ENCODE measurements around the gene PA2G4.
"Not testable (repeated sequence)": the region's sequence is repeated elsewhere in the genome, so short reads cannot be mapped to it uniquely, and the experiment has no call there.

The PA2G4 gene

DNA sequence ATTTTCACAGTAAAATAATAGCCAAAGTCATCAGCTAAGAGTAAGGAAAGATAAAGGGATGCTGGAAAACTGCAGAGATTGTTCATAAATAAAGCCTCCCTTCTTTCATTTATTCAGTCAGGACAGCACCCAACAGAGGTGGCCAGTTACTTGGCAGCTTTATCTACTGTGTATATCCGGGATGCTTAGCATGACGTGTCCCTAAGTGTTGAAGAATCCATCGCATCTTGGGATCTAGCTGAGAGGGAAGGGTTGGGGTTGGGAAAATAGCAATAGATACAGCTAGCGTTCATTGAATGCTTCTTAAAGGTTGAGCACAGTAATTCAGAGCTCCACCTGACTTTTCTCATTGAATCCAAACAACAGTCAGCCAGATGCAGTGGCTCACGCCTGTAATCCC, 30.0 kb upstream of the PA2G4 start:
- no peaks in the 10 kb centered on the region for H3K9me3 ChIP-seq (ENCODE audit: severe bottlenecking)
- H3K27ac ChIP-seq (ENCODE audit: poor library complexity, severe bottlenecking) = no peak overlapping the region
- TF ChIP-seq, protein P1, sequence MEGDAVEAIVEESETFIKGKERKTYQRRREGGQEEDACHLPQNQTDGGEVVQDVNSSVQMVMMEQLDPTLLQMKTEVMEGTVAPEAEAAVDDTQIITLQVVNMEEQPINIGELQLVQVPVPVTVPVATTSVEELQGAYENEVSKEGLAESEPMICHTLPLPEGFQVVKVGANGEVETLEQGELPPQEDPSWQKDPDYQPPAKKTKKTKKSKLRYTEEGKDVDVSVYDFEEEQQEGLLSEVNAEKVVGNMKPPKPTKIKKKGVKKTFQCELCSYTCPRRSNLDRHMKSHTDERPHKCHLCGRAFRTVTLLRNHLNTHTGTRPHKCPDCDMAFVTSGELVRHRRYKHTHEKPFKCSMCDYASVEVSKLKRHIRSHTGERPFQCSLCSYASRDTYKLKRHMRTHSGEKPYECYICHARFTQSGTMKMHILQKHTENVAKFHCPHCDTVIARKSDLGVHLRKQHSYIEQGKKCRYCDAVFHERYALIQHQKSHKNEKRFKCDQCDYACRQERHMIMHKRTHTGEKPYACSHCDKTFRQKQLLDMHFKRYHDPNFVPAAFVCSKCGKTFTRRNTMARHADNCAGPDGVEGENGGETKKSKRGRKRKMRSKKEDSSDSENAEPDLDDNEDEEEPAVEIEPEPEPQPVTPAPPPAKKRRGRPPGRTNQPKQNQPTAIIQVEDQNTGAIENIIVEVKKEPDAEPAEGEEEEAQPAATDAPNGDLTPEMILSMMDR (IDR thresholded peaks at IDR 0.05; ENCODE audit: poor library complexity, severe bottlenecking) = no peak
- H3K4me3 ChIP-seq (ENCODE audit: severe bottlenecking) = no peak overlapping the region
- DNase-seq (ENCODE audit: low spot score) = no peak
- H3K27me3 ChIP-seq (ENCODE audit: insufficient read depth, poor library complexity, severe bottlenecking) = no peaks in the 10 kb centered on the region
- no peaks in the 10 kb centered on the region for H3K36me3 ChIP-seq (ENCODE audit: low read depth)
- ATAC-seq (ENCODE audit: low read depth) = no peak
- peaks cover 4% of the 10 kb centered on the region for H3K4me1 ChIP-seq (ENCODE audit: insufficient read depth, poor library complexity, severe bottlenecking)

GRCh38 chr12:56077966-56078365, 26.4 kb upstream of the PA2G4 start:
- not testable (repeated sequence) for H3K9me3 ChIP-seq (ENCODE audit: severe bottlenecking); H3K4me1 ChIP-seq (ENCODE audit: insufficient read depth, poor library complexity, severe bottlenecking); H3K27ac ChIP-seq (ENCODE audit: poor library complexity, severe bottlenecking); H3K36me3 ChIP-seq (ENCODE audit: low read depth); ATAC-seq (ENCODE audit: low read depth); H3K27me3 ChIP-seq (ENCODE audit: insufficient read depth, poor library complexity, severe bottlenecking); H3K4me3 ChIP-seq (ENCODE audit: severe bottlenecking); DNase-seq (ENCODE audit: low spot score)

- TF ChIP-seq, protein P1 (IDR thresholded peaks at IDR 0.05; ENCODE audit: poor library complexity, severe bottlenecking) = no peak
- no peak for ATAC-seq (ENCODE audit: low read depth)
These were observed 25.9 kb upstream of the PA2G4 start for GRCh38 chr12:56078427-56078826.

GRCh38 chr12:56078931-56079722, 25.2 kb upstream of the PA2G4 start:
- H3K27ac ChIP-seq (ENCODE audit: poor library complexity, severe bottlenecking) = peak overlapping the region; percentile 72
- peak; percentile 80 for ATAC-seq (ENCODE audit: low read depth)
- peak overlapping the region; percentile 57 for H3K4me3 ChIP-seq (ENCODE audit: severe bottlenecking)
- H3K9me3 ChIP-seq (ENCODE audit: severe bottlenecking) = no peaks in the 10 kb centered on the region
- H3K4me1 ChIP-seq (ENCODE audit: insufficient read depth, poor library complexity, severe bottlenecking) = peaks cover 4% of the 10 kb centered on the region
- H3K27me3 ChIP-seq (ENCODE audit: insufficient read depth, poor library complexity, severe bottlenecking) = no peaks in the 10 kb centered on the region
- no peaks in the 10 kb centered on the region for H3K36me3 ChIP-seq (ENCODE audit: low read depth)
- DNase-seq (ENCODE audit: low spot score) = peak; percentile 93
- TF ChIP-seq, protein P1 (IDR thresholded peaks at IDR 0.05; ENCODE audit: poor library complexity, severe bottlenecking) = peak; percentile 91

More at GRCh38 chr12:56078427-56078826, 25.9 kb upstream of the PA2G4 start:
- no peaks in the 10 kb centered on the region for H3K9me3 ChIP-seq (ENCODE audit: severe bottlenecking)
- H3K36me3 ChIP-seq (ENCODE audit: low read depth) = no peaks in the 10 kb centered on the region
- H3K4me1 ChIP-seq (ENCODE audit: insufficient read depth, poor library complexity, severe bottlenecking) = peaks cover 4% of the 10 kb centered on the region
- H3K27ac ChIP-seq (ENCODE audit: poor library complexity, severe bottlenecking) = peak overlapping the region; percentile 72
- no peaks in the 10 kb centered on the region for H3K27me3 ChIP-seq (ENCODE audit: insufficient read depth, poor library complexity, severe bottlenecking)
- DNase-seq (ENCODE audit: low spot score) = no peak
- H3K4me3 ChIP-seq (ENCODE audit: severe bottlenecking) = peak overlapping the region; percentile 57

DNA sequence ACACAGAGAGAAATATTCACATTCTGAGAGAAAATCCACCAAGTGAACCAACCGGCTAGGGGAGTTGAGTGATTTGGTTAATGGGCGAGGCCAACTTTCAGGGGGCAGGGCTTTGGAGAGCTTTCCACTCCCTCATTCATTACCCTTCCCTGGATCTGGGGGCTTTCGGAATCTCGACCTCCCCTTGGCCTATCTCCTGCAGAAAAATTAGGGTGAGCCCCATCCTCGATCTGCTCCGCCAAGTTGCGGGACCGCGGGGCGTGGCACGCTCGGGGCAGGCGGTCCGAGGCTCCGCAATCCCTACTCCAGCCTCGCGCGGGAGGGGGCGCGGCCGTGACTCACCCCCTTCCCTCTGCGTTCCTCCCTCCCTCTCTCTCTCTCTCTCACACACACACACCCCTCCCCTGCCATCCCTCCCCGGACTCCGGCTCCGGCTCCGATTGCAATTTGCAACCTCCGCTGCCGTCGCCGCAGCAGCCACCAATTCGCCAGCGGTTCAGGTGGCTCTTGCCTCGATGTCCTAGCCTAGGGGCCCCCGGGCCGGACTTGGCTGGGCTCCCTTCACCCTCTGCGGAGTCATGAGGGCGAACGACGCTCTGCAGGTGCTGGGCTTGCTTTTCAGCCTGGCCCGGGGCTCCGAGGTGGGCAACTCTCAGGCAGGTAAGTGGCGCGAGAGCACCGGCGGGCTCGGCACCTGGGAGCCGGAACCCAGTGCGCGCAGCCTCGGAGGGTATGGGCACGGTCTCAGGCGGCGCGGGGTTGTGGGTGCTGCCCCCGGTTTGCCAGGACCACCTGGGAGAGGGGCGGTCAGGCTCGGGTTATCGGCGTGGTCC, 24.4 kb upstream of the PA2G4 start, which contains the start of gene ERBB3:
Gene ERBB3 (plus strand): TSS at position 443 of the 833 bp plus-strand sequence. CDS start 136 bp downstream, at position 579.
- Histone ChIP-seq H3K36me3 (ENCODE audit: low read depth) (no peaks in the 10 kb centered on the region), H3K27me3 (ENCODE audit: insufficient read depth, poor library complexity, severe bottlenecking) (no peaks in the 10 kb centered on the region), H3K9me3 (ENCODE audit: severe bottlenecking) (no peaks in the 10 kb centered on the region), H3K4me1 (ENCODE audit: insufficient read depth, poor library complexity, severe bottlenecking) (peaks cover 4% of the 10 kb centered on the region), H3K4me3 (ENCODE audit: severe bottlenecking) (peak within 1 kb of the TSS; percentile 57), H3K27ac (ENCODE audit: poor library complexity, severe bottlenecking) (peak within 1 kb of the TSS; percentile 72)
- TF ChIP-seq, protein P1 (IDR thresholded peaks at IDR 0.05; ENCODE audit: poor library complexity, severe bottlenecking) = no peak
- peak; percentile 91 for DNase-seq (ENCODE audit: low spot score)
- ATAC-seq (ENCODE audit: low read depth) = peak; percentile 84

Data from RWPE2 (cell line).